NOMO-1 treated with dmso at 0.1 percent for 144 hours (cell line): ENCODE measurements around the gene PEX14.

Source experiments
- DNase-seq: peaks from one replicate; lab custom pipeline; 2025; ENCODE audit not compliant: unreplicated experiment; lab: John Stamatoyannopoulos, UW

The PEX14 gene

DNA sequence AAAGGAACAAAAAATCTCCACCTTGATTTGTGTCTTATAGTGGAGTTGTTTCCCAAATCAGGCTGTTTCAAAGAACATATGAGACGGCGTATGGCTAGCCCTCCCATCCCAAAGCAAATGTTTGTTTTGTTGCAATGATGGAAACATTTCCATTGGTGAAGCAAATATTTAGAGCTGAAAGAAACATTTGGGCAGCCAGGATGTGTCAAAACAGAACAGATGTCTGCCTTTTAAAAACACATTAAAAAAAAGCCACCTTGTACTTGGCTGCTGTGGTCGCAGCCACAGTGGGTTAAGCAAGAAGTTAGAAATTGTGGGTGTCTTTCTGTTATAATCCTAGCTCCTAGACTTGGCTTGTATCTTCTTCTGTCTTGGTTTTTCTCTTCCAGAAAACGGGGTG is 116.3 kb downstream of the PEX14 start:
- no peak for DNase-seq

DNA sequence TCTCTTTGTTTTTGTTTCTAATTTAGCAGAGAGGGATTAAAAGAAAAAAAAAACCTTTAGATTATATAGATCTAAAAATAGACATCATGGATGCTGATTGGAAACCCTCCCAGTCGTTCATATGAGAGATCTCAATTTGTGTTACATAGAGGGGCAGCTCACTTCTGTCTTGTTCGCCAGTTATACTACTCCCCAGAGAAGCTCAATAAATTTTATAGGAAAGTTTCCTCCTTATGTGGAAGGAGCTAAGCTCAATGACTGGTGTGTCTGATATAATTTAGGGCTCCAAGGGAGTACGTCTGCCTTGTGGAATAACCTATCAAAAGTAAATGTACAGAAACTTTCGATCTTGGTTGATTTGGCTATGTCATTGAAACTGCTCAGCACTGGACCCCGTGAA is 117.6 kb downstream of the PEX14 start:
- no peak for DNase-seq

DNA sequence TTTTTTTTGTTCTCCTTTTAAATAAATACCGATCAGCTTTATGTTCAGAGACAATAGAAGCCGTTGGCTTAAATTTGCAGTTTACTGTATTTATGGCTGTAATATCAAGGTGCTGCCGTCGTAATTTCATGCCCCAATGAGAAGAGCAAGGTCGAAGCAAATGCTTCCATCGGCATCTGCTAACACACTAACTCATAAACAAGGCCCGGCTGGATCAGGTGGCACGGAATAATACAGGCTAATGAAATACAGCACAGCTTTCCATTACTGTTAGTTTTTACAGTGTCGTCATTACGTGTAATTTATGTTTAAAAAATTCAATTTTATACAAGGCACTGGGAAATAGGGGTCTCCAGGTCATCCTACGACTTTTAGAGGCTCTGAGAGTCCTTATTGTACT is 119.0 kb downstream of the PEX14 start:
- DNase-seq = no peak

DNA sequence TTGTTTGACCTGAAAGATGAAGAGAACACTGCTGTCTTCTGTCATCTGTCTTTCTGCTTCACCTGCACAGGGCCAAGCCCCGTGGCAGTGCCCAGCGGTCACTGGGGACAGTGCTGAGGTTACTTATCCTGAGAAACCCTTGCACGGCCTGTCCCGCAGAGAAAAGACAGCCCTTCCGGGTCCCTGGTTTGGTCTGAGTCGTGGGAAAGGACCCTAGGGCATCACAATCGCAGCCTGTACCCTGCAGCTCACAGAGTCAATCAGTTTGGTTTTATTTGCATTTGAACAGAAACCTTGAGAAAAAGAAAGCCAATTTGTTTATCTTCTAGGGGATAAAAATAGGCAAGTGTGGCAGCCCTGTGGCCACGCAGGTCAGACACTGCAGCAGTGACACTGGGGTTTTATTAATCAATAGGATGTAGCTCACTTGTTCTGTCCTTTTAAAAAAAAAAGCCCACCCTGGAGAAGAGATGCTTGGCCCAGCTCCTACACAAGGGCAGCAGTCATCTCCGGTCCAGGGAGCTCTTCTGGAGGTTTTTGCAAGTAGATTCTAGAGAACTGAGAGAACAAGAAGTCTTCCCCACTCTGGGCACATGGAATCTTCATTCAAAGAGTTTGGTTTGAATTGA is 120.0 kb downstream of the PEX14 start:
- no peak for DNase-seq

DNA sequence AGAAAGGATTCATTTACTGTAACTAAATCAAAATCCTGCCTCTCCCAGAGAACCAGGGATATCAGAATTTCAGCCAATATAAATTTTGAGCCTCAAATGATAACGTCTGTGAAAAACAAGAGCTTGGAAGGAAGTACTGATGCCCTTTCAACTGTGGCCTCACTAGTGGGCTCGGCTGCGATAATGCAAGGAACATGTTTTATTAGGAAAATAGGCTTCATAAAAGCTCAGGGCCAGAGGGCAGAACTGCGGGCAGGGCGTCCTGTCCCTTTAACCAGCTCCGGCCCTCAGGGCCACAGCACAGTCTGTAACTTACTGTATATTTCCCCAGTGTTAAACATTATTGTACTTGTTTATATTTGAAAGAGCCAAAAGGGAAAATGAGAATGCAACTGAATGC is 122.0 kb downstream of the PEX14 start:
- DNase-seq = no peak

DNA sequence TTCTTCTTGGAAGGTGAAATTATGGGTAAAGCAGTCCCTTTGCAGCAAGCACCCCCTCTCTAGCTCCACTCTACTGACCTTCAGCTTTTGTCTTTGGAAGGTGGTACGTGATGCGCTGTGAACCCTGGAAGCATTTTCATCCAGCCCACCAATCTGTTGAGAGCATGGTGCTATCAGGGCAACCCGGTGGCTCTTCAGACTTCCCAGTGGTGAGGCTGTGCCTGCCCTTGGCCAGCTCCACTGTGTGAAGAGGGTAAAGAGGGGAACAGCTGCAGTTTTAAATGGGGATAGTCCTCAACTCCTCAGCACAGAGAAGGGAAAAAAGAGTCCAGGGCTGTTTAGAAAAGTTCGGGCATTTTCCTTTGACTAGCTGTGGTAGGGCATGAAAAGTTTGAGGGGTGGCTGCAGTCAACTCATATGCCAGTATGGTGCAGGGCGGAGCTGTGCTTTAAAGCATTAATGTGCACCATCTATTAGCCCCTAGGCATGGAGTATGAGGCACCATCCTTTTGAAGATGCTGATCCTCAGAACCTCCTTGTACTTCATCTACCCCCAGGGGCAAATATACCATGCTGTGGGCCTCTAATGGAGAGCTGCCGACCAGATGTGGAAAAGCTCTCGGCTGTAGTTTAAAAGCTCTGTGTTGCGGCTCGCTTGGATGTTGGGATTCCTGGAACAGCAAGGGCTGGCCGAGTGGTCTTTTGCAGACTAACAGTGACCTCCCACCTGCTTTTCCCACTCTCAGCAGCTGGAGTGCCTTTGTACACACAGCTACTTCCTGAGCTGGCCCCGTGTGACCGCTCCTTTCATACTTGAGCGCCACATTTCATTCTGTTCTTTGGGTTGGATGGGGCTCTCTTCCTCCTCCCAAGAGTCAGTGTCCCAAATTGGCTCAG is 123.0 kb downstream of the PEX14 start:
- DNase-seq = no peak

DNA sequence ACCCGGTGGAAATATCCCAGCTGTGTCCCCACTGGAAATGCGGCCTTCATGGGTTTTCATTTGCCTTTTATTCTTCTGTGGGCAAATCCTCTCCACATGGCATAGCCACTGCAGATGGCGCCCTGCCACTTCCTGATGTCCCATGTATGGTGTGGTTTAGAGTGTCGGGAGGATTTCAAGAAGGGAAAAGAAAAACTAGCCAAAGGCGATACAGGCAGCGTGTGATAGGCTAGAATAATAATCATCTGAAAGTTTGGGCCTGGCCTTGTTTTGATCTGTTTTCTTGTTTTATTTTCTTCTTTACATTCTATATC is 123.6 kb downstream of the PEX14 start:
- DNase-seq = no peak

DNA sequence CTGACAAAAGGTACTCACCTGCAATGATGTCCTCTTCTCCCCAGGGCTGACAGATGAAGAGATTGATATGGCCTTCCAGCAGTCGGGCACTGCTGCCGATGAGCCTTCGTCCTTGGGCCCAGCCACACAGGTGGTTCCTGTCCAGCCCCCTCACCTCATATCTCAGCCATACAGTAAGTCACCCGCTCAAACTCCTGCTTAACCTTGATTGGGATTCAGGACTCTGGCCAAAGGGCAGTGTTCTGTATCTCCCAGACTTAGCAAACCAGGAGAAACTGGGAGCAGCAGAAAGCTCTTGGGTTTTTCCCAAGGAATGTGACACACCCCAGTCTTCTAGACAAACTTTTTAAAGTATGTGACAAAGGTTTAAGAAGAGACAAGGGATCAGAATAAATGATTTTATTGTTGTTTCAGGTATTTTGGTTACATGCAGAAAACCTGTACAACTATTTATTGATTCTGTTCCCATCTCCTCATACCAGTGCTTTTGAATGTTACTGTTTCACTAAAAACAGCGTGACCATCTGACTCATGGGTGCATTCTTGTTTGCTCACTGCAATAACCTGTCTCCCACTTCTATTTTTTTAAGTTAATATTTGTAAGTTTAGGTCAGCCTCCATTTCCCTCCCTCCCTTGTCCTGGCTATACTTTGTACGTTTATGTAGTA is 124.6 kb downstream of the PEX14 start:
- DNase-seq = no peak

DNA sequence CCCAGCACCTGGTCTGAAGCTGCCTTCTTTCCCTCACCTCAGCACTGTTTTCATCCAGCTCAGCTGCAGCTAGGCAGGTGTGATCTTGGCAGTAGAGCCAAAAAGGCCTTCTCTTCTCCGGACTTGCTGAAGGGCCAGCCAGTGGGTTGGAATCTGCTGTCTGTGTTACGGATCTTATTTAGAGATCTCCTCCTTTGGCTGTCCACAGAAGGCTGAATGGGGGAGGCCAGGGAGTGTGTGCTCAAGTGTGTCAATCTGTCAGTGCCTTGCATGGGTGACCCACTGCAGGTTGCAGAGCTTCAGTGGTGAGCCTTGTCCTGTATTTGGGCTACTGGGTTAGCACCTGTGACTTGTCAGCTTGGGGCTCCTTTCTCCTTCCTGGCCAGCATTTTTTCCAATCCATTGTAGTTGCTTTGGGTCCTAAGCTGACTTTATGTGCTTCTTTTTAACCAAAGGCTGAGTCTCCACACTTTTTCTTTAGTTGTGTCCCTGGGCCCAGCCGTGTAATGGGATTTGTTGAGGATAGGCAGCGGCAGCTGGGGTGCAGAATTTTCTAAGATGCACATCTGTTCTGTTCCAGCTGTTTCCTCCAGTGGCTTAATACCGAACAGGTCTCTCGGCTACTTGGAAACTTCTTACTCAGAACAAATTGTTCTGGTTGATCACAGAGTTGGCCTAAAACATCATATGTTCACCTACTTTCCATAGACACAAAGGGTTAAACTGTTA is 126.8 kb downstream of the PEX14 start:
- DNase-seq = no peak

DNA sequence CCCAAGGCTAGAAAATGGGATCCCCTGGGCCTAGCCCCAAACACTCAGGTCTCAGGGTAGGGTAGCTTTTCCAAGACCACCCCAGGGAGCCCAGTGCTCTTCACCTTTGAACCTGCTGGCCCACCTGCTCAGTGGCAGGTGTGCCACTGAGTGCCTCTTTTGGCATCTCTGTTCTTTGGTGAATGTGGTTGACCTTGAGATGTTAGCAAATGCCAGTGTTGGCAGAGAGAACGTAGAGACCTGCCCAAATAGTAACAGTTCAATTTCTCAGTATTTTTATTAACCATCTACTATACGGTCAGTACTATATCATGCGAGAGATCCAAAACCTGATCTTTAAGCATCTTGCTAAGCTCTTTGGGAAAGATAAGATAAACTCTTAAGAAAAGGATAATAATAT is 128.2 kb downstream of the PEX14 start:
- no peak for DNase-seq

DNA sequence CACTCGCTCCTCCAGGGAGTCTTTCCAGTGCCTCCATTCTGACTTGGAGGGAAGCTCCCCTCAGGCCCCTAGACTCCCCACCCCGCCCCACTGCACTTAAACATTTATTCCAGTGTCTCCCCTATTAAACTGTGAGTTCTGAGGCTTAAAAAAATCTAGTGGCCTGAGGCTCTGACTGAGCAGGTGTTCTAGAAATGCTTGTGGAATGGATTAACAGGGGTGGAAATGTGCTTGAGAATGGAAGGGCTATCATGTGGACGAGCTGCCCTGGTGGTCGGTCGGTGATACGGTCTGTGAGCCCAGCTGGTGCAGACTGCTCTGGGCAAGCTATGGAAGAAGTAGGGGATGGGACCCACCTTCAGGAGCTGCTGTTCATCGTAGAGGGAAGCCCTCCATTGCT is 130.2 kb downstream of the PEX14 start:
- DNase-seq = no peak

DNA sequence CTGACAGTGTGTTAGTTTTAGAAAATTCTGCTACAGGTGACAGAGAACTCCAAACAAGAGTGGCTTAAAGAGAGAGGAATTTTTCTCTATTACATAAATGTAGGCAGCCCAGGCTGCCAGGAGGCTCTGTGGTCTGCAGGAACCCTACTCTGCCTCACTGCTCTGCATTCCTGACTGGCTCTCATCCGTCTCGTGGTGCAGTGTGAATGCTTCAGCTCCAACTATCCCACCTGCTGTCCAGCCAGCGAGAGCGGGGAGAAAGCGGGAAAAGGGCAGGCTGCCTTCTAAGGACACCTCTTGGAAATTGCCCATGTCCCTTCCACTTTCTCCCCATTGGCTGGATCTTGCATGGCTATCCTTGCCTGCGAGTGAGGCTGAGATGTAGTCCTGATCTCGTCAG is 131.3 kb downstream of the PEX14 start:
- no peak for DNase-seq

DNA sequence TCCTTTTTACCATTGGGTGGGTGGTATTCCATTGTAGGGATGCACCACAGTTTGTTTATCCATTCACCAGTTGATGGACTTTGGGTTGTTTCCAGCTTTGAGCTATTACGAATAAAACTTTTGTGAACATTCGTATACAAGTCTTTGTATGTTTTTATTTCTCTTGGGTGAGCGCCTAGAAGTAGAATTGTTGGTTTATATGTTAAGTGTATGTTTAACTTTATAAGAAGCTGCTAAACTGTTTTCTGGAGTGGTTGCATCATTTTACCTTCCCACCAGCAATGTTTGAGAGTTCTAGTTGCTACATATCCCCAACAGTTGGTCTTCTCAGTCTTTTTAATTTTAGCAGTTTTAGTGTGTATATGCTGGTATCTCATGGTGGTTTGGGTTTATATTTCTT is 132.5 kb downstream of the PEX14 start:
- DNase-seq = no peak

DNA sequence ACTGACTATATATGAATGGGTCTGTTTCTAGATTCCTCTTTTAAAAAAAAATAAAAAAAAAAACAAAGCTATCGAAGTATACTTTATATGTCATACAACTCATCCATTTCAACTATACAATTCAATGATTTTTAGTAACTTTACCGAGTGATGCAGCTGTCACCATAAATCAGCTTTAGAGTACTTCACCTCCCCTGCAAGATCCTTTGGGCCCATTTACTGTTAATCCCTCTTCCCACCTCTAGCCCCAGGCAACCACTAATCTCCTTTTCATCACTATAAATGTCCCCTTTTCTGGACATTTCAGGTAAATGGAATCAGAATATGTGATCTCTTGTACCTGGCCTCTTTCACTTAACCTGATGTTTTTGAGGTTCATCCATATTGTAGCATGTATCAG is 133.9 kb downstream of the PEX14 start:
- DNase-seq = no peak

DNA sequence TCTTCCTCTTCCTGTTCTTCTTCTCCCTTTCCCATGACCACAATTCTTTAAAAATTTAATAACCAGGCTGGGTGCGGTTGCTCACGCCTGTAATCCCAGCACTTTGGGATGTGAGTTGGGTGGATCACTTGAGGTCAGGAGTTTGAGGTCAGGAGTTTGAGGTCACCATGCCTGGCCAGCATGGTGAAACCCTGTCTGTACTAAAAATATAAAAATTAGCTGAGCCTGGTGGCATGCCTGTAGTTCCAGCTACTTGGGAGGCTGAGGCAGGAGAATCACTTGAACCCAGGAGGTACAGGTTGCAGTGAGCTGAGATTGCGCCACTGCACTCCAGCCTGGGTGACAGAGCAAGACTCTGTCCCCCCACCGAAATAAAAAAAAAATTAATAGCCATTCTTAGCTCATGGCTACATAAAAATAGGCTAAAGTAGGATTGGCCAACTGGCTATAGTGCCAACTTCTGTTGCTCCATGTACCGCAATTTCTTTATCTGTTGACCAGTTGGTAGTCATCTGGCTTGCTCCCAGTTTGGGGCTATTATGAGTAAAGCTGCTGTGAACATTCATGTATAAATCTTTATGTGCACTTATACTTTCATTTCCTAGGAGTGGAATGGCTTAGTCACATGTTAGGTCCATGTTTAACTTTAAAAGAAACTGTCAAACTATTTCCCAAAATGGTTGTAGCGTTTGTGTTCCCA is 136.3 kb downstream of the PEX14 start:
- DNase-seq = no peak

DNA sequence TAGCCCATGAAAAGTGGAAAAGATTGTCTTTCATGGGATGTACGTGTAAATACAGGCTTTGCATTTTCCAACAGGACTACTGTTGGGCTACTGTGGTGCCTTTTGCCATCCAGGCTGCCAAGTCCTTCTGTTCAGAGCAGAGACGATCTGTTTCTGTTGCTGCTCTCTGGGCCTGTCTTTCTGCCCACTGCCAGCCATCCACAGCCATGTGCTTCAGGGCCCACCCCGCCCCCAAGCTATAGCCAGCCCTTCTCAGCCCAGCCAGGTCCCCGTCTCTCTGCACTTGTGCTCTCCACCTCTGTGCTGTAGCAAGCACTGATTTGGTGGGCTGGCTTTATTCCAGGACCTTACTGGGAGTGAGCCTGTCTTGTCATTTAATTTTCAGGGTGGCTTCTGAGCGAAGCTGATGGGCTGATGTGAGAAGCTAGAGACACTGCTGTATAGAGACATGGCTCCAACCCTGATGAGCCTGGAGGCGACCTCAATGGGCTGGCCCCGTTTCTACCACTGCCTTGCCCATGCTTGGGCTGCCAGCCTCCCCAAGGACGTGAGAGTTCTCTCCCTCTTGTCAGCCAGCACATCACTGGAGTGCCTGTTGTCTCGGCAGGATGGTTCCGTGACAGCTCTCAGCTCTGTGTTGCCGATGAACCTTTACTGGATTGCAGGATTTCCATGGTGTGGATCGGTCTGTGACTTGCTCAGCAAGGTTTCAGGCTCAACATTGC is 137.8 kb downstream of the PEX14 start:
- DNase-seq = no peak

DNA sequence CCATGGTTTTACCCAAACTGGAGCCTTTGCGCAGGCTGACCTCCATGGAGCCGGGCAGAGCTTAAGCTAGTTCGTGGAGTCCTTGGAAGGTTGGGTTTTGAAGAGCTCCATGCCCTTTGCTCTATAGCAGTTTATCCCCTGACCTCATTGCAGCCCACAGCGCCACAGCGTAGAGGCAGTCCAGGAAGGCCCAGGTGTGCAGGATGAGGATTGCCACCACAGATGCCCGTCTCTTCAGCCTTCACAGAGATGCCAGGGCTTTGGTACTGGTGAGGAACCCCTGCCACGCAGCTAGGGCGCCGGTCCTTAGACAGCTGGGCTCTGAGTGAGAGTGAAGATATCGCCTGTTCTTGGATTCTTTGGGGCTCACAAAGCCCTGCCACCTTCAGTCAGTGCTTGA is 138.6 kb downstream of the PEX14 start:
- no peak for DNase-seq

DNA sequence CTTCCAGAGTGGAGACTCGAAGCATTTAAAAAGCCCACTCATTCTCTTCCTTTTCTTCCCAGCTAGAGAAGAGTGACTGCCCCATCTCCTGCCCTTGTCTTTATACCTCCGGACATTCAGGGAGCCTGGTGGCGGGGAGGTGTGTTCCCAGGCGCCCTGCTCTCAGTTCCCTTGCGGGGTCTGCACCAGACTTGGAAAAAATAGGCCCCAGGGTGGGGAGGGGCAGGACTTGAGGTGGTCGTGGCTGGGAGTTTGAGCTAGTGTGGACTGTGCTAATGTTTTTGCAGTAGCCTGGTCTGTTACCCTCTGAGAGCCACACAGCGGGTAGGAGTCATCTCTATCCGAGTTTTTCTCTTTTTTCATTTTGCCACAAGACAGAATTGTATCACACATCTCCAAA is 139.1 kb downstream of the PEX14 start:
- no peak for DNase-seq

DNA sequence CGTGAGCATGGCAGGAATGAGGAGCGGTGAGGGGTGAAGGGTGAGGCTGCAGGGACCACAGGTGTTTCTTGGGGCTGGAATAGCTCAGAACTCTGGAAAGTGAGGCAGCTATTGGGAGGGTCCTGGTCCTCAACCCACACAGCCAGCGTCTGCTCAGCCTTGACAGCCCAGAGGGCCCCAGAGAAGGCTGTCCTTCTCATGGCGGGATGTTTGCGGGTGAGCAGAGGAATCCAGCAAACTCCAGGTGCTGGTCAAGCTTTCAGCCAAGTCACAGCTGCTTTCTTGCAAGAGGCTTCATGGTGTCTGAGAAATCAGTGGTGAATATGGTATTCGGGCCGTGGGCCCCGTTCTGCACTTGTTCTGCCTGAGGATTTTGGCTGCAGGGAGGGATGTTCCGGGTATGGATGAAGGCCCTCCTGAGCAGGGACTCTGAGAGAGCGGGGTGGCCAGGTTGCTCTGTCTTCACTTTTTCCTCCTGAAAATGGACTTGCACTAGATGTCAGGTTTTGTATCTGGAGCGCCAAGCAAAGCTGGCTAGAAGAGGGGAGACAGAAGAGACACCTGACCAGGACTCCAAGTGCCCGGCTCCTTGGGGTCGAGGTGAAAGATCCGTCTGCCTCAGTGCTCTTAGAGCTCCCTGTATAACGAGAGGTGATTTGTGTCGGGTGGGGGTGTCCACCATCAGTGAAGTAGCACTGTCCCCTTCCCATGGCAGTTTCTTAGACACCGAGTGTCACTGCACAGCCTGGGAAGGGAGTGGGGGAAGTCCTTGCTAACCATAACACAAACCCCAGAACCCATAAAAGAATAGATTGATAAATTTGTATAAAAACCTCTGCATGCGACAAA is 139.9 kb downstream of the PEX14 start:
- DNase-seq = no peak

DNA sequence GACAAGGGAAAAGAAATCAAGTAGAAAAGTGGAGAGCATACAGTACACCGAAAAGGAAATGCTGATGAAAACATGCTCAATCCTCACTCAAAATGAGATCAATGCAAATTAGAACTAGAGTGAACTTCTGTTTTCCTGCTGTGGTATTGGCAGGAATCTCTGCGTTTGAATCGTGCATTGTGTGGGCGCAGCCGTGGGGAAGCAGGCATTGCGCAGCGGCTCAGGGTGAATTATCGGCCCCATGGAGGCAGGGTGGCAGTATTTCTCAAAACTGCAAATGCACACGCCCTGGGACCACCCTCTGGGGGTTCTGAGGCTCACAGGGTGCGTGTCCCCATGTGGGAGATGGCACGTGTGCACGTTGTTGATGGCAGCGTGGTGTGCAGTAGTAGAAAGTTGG is 140.6 kb downstream of the PEX14 start:
- no peak for DNase-seq
